GM18951 (cell line): ENCODE measurements around the gene DBNL.

Experiments used
- POLR2A ChIP-seq: IDR thresholded peaks from 4 replicates; pipeline ENCODE4 v1.6.1; 2011; ENCODE audit warnings: mild to moderate bottlenecking; ENCODE audit not compliant: insufficient read length, insufficient read depth; ENCODE audit errors: extremely low read depth
- in situ Hi-C: fragments of 300-500 bp; cut with MboI; formaldehyde crosslinking; loops from one replicate; pipeline ENCODE4 v1.12.0; 2022; ENCODE audit warnings: low sequenced_read_pairs, mixed read lengths, inconsistent platforms; ENCODE audit not compliant: unreplicated experiment

Gene DBNL

DNA sequence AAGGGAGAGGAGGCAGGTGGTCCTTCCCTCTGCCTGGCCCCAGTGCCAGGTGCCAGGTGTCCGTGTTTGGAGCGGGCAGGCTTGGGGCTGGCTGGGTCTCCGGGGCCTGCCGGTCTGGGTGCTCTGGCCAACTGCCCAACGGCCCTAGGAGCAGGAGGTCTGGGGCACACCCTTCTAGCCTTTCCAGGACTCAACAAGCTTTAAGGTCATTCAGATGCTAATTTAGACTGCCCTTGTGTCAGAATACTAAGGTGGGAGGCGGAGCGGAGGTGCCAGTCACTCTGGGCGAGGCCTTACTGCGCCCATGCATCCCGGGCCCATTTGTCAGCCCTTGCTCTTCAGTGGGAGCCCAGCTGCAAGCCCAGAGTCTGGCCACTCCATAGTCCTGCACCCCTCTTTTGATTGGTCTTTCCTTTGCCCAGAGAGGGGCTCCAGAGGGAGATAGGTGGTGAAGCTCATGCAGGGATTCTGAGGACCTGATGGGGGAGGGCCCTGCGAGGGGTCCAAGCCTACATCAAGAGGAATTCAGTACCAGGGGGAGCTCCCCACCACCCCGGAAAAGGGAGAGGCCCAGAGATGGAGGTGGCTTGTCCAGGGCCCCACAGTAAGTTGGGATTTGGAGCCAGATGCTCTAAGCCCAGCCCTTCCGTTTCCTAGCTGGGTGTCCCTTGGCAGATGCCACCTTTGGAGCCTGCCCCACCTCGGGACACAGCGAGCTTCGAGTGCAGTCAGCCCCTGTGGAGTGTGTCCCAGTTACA lies 19.6 kb downstream of the DBNL start:
- in situ Hi-C loops: no loop called here

DNA sequence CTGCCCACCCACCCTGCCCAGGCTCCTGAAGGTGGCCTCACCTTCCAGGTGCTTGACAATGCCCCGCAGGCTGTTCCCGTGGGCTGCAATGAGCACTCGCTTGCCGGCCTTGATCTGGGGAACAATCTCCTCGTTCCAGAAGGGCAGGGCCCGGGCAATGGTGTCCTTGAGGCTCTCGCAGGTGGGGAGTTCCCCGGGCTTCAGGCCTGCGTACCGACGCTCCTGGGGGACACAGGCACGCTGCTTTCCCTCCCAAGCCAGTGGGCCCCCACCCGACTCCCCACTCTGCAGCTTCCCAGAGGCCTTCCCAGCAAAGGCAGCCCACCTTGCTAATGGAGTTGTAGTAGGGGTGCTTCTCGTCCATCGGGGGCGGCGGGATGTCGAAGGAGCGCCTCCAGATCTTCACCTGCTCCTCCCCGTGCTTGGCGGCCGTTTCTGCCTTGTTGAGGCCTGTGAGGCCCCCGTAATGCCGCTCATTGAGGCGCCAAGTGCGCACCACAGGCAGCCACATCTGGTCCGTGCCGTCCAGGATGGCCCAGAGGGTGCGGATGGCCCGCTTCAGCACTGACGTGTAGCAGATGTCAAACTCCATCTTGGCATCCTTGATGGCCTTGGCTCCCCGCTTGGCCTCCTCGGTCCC lies 20.4 kb downstream of the DBNL start:
- peak; percentile 38 for TF ChIP-seq POLR2A
- in situ Hi-C loops: no loop called here

More for the DNA sequence above, 19.6 kb downstream of the DBNL start:
- TF ChIP-seq POLR2A: peak; percentile 14

DNA sequence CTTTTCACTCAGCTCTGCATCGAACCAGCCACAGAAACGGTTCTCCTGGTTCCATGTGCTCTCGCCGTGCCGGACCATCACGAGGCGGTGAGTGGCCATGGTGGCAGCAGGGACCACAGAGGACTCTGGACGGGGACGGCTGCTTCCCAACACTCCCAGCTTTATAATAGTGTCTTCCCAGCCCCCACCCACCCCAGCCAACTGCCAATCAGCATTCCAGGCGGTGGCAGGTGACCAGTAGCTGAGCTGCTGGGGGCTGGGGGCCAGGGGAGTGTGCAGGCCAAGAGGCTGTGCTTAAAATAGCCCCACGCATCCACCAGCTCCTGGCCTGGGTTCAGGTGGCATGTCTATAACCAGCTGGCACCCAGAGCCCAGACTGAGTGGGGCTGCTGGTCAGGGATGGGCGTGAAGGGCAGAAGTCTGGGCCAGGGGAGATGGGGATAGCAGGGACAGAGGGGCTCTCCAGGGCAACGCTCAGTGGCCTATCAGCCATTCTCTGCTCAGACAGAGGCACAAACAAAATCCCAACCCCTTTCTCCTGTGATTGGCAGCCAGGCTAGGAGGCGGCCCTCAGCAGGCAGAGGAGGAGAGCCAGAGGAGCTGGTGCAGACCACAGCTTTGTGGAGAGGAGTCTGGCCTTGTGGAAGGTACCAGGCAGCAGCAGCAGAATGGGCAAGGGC lies 21.1 kb downstream of the DBNL start, which contains the start of gene PGAM2:
Gene PGAM2, minus strand, starts transcription at position 137 of the 680 bp plus-strand sequence. Its CDS starts 38 bp downstream, at position 99.
- in situ Hi-C loops: no loop called here
- no peak for TF ChIP-seq POLR2A

DNA sequence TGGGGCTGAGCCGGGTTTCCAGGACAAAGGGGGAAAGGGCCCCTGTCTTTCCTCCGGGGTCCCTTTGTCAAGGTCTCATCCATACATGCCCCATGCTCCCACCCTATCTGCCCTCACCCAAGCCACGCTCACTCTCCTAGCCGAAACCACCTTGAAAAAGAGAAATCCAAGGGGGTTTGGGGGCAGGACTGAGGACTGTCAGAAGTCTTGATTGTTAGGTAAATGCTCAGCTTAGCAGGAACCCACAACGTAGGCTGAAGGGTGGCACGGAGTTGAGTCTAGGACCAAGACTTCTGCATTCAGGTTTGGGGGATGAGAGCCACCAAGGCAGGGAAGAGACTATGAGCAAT lies 21.6 kb downstream of the DBNL start:
- TF ChIP-seq POLR2A: no peak
- in situ Hi-C loops: no loop called here

DNA sequence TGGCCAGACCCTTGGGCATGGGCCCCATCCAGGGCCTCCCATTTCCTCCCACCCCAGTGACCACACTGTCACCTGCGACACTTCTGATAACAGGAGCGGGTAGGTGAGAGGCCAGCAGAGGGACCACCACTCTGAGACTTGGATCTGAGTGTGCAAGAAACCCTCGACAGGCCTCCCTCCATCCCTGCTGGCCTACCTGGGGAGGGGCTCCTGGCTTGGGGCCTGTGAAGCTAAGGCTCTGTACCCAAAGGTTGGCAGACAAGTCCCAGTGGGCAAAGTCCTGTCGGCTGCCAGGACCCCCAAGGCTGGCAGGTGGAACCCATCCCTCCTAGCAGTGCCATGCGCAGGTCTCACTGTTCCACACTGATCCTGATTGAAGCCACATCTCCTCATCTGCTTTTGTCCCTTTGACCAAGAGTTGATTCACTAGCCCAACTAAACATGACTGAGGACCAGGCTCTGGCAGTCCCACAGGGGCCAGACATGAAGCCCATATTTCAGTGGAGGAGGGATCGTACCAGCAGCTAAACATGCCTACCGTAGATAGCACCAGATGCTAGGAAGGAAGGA lies 22.1 kb downstream of the DBNL start:
- in situ Hi-C loops: no loop called here
- TF ChIP-seq POLR2A: no peak

DNA sequence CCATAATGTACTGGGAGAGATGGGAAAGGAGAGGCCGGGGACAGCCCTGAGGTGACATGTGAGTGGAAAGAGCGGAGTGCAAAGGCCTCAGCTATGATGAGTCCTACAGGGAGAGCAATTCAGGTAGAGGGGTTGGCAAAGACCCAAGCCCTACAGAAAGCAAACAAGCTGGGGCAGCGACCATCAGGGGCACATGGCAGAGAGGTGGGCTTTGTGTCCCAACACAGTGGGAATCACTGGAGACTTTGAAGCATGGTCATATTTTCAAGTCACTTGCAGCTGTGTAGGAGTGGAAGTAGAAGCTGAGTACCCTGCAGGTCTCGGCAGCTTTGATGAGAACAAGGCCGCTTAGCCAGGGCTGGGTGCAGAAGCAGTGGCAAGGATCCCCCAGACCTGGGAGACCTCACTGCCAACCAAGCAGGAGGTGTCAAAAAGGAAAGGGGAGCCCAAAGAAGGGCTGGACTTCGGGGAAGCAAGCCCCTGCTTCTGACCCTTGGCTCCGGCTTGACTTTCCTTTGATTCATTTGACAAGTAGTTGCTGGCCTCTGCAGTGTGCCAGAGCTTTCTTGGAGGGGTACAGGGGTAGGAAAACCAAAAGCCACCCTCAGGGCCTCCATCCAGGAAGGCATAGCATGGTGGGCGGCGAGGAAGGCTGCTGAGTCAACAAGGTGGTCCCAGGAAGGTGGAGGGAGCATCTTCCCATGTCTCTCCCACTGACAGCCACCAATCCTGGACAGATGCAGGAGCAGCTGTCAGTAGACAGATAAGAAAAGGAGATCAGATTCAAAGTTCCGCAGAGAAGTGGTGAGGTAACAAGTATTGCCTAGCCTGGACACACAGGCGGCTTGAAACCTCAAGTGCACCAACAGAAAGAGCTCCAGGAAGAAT lies 22.8 kb downstream of the DBNL start:
- TF ChIP-seq POLR2A: no peak
- in situ Hi-C loops: no loop called here

DNA sequence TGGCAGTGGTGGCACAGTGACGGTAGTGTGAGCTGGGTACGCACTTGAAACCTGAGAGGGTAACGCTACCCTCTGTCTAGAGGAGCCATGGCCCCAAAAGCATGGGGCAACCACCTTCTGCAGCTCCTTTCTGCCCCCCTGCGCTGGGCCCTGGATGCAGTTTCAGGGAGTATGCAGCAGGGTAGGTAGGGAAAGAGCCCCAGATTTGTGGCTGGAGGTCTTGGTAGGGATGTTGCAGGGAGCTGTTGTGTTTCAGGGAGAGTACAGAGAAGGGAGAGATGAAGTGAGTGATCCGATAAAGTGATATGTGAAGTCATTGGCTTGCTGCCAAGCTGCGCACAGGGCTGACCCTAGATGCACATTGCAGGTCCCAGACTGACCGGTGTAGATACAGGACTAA lies 23.6 kb downstream of the DBNL start:
- in situ Hi-C loops: no loop called here
- TF ChIP-seq POLR2A: no peak

DNA sequence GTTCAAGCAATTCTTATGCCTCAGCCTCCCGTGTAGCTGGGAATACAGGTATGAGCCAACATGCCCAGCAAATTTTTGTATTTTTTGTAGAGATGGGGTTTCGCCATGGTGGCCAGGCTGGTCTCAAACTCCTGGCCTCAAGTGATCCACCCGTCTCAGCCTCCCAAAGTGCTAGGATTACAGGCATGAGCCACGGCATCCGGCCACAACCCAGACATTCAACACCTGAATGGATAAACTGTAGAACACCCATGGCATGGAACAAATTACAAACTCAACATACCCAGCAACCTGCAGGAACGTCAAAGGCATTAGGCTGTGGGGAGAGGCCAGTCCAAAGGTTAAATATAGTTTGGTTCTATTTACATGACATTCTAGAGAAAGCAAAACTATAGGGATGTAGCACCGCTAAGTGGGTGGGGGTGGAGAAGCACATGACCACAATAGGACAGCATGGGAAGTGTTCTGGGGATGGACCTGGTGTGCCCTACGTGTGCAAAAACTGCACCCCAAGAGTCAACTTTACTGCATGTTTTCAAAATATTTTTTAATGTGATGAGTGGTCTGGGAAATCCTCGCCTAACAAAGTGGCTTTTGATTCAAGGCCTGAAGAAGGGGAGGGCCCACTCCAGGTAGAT lies 27.3 kb downstream of the DBNL start:
- no peak for TF ChIP-seq POLR2A
- in situ Hi-C loops: no loop called here

DNA sequence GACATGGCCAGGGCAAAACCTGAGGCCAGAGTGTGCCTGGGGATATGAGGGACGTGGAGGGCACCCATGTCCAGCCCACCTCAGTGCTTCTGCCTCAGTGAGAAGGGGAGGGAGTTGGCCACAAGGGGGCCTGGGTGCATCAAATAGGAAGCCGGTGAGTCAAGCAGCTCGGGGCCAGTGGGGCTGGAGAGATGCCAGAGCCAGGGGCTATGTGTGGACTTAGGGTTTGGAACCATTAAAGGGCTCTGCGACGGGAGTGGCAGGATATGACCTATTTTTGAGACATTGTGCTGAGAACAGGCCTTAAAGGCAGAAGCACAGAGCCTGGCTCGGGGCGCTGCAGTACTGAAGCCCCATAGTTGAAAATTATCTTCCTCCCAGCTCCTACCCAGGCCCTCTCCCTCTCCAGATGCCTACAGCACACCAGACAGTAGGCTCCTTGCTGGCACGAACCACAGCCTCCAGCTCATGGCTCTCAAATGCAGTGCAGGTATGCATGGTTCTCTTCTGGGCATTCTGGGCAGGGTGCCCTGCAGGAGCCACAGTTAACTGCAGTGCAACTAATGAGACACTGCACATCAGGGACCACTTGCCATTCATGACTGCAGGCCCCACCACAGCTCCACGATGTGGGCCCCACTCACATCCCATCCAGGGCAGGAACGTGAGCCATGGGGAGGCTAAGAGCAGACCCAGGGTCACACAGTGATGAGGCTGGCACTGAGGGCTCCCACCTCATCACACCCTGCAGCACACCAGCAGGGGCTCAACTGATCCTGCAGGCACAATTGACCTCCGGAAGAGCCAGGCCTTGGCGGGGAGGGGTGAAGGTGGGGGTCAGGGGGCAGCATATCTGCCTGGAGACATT lies 28.1 kb downstream of the DBNL start:
- TF ChIP-seq POLR2A: no peak
- in situ Hi-C loops: no loop called here

DNA sequence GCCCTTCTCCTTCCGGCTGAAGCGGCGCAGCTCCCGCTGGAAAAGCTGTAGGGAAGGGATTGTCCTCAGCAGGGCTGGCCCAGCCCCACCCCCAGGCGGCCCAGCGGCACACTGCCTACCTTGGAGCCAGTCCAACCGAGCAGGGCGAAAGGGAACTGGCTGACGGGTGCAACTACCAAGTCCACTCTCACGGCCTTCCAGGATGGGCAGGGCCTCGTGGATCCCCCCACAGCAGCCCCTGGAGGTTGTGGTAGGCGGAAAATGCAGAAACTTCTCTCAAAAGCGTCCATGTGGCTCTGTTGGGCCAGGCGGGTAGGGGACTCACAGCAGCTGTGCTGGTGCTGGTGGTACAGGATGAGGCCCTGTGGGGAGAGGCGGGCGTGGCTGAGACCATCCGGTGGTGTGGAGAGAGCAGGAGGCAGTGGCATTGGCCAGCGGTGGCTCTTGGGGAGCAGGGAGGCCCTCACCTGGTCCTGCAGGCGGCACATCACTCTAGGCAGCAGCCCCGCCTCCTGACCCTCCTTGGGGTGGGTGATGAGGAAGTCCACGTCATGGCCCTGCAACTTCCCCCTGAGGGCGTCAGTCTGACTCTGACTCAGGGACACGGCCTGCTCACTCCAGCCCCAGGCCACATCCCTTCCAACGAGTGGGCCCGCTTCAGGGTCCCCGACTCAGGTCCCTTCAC lies 29.3 kb downstream of the DBNL start:
- peak; percentile 39 for TF ChIP-seq POLR2A
- in situ Hi-C loops: no loop called here

DNA sequence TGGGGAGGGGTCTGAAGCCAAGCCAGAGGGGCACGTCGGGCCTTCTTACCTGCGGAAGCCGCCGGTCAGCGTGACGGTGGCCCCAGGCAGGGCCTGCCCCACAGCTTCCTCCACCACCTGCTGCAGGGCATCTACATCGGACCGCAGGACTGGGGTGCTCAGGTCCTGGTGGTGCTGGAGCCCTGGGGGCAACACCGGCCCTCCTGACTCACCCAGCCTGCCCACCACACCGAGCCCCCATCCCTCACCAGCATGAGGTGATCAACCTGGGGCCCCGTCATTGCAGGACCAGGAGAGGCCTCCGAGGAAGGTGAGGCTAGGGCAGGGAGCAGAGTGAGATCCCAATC lies 29.8 kb downstream of the DBNL start:
- in situ Hi-C loops: no loop called here
- TF ChIP-seq POLR2A: no peak
